DND-41 (cell line): Measurements from ENCODE around the gene CBX7.
A peak's percentile ranks its signal among the peaks of the same experiment; 100 is the strongest.

Experiments
- EZH2 ChIP-seq: IDR thresholded peaks from 3 replicates; pipeline ENCODE4 v1.6.1; 2012; ENCODE audit warnings: borderline replicate concordance, low read depth, mild to moderate bottlenecking, moderate library complexity, low read length, inconsistent platforms; ENCODE audit not compliant: severe bottlenecking
- TF ChIP-seq, protein P1 (sequence below): IDR thresholded peaks from 2 replicates; pipeline ENCODE4 v1.5.1; 2012; ENCODE audit warnings: borderline replicate concordance, low read length, moderate library complexity, mild to moderate bottlenecking; ENCODE audit not compliant: poor library complexity, severe bottlenecking; ENCODE audit errors: extremely low read depth

DNA sequence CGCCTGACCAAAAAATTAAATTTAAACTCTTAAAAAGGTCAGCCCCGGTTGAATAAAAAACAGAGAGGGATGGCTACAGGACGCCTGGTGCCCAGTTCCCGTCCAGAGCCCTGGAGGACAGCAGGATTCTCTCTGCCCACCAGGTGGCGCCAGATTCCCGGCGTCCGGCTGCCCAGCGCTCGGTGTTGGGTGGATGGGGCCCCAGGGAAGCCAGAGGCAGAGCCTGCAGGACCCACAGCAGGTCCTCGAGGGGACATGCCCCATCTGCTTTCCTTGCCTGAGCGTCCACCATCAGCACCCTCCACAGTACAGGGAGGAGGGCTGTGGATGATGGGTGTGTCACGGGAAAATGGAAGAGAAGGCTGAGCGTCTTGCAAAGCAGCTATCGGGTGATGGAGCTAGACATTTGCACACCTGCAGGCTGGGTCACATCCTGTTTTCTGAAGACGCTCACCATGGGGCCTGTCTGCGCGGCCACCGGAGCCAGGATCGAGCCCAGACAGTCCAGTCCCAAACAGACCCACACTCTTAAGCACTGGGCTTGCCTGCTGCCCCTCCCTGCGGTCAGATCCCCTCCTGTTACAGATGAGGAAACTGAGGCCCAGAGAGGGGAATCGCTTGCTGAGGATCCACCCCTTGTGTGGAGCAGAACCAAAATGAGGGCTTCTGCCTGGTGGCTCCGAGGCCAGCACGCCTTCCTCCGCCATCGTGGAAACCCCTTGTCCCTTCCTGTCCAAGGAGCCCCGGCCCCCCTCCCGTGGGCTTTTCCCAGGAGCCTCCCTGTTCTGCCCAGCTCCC, 18.5 kb upstream of the CBX7 start:
- TF ChIP-seq, protein P1, sequence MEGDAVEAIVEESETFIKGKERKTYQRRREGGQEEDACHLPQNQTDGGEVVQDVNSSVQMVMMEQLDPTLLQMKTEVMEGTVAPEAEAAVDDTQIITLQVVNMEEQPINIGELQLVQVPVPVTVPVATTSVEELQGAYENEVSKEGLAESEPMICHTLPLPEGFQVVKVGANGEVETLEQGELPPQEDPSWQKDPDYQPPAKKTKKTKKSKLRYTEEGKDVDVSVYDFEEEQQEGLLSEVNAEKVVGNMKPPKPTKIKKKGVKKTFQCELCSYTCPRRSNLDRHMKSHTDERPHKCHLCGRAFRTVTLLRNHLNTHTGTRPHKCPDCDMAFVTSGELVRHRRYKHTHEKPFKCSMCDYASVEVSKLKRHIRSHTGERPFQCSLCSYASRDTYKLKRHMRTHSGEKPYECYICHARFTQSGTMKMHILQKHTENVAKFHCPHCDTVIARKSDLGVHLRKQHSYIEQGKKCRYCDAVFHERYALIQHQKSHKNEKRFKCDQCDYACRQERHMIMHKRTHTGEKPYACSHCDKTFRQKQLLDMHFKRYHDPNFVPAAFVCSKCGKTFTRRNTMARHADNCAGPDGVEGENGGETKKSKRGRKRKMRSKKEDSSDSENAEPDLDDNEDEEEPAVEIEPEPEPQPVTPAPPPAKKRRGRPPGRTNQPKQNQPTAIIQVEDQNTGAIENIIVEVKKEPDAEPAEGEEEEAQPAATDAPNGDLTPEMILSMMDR, result peak; percentile 93
- no peak for TF ChIP-seq EZH2
